GM12891 (cell line): ENCODE measurements around the gene BICC1.

ENCODE experiments used
- PAX5 ChIP-seq: IDR thresholded peaks from 2 replicates; pipeline ENCODE4 v1.6.1; 2011; ENCODE audit warnings: low read length, moderate library complexity, mild to moderate bottlenecking; ENCODE audit not compliant: insufficient read depth, severe bottlenecking
- POLR2A ChIP-seq: IDR thresholded peaks from 2 replicates; pipeline ENCODE4 v1.6.1; 2011; ENCODE audit warnings: low read depth, low read length, control low read depth
- POLR2AphosphoS5 ChIP-seq: IDR thresholded peaks from 2 replicates; pipeline ENCODE4 v1.6.1; 2011; ENCODE audit warnings: low read depth, low read length, control low read depth
- POU2F2 ChIP-seq: IDR thresholded peaks from 2 replicates; pipeline ENCODE4 v1.6.1; 2011; ENCODE audit warnings: low read depth, mild to moderate bottlenecking, control low read depth, low read length, moderate library complexity
- TAF1 ChIP-seq: IDR thresholded peaks from 2 replicates; pipeline ENCODE4 v1.6.1; 2011; ENCODE audit warnings: low read depth, low read length, control low read depth

GRCh38 chr10:58567652-58568051, 55.0 kb downstream of the BICC1 start:
- no peak for TF ChIP-seq TAF1
- no peak for TF ChIP-seq POLR2A
- TF ChIP-seq POLR2AphosphoS5, result no peak
- no peak for TF ChIP-seq PAX5
- TF ChIP-seq POU2F2, result no peak
